ENCODE results near the gene RDH5.

The RDH5 gene

GRCh38 chr12:55720071-55720564 lies at the start of gene RDH5:
RDH5 (plus strand) TSS chr12:55720393; CDS start chr12:55721185, 792 bp downstream.
- peaks cover 17% of the 10 kb centered on the region for H3K4me1 ChIP-seq
- H3K9me3 ChIP-seq: no peaks in the 10 kb centered on the region
- in situ Hi-C loops (cut with MboI; ENCODE audit: low sequenced_read_pairs): no loop called here
- no peaks in the 10 kb centered on the region for H3K27me3 ChIP-seq (ENCODE audit: low read depth)
- peaks cover 19% of the 10 kb centered on the region for H3K36me3 ChIP-seq (replicated peaks)
- no peak for DNase-seq (ENCODE audit: low spot score in 2 of 2)
- no peak within 1 kb of the TSS for H3K4me3 ChIP-seq

DNA sequence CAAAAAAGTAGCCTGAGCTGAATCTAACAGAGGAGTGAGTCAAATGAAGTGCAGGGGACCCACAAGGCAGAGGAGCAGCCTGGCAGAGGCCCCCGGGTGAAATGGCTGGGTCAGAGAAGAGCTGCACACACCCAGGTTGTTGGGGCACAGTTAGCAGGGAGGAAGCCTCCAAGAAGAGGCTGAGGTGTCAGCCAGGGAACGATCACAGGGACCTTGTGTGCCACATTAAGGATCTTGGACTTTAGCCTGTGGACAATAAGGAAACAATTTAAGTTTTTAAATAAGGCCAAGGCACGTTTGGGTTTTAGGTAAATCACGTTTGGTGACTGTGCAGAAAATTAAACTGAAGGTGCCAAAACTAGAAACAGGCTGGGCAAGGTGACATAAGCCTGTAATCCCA lies 48.4 kb upstream of the RDH5 start:
- H3K9me3 ChIP-seq: no peaks in the 10 kb centered on the region

GRCh38 chr12:55673638-55674037 lies 46.6 kb upstream of the RDH5 start:
- no peaks in the 10 kb centered on the region; the same call in 1 of the 2 replicates for H3K27me3 ChIP-seq (ENCODE audit: low read depth)
- H3K4me1 ChIP-seq: no peaks in the 10 kb centered on the region
- no peak overlapping the region for H3K4me3 ChIP-seq
- H3K9me3 ChIP-seq: no peaks in the 10 kb centered on the region
- DNase-seq (ENCODE audit: low spot score in 2 of 2): no peak
- no peaks in the 10 kb centered on the region for H3K36me3 ChIP-seq (replicated peaks)
- in situ Hi-C loops (cut with MboI; ENCODE audit: low sequenced_read_pairs): no loop called here

More for the DNA sequence above, 48.4 kb upstream of the RDH5 start:
- DNase-seq (ENCODE audit: low spot score in 2 of 2): no peak
- H3K36me3 ChIP-seq (replicated peaks): no peaks in the 10 kb centered on the region
- no peaks in the 10 kb centered on the region; the same call in 1 of the 2 replicates for H3K27me3 ChIP-seq (ENCODE audit: low read depth)
- in situ Hi-C loops (cut with MboI; ENCODE audit: low sequenced_read_pairs): no loop called here
- H3K4me3 ChIP-seq: no peak overlapping the region
- H3K4me1 ChIP-seq: no peaks in the 10 kb centered on the region

DNA sequence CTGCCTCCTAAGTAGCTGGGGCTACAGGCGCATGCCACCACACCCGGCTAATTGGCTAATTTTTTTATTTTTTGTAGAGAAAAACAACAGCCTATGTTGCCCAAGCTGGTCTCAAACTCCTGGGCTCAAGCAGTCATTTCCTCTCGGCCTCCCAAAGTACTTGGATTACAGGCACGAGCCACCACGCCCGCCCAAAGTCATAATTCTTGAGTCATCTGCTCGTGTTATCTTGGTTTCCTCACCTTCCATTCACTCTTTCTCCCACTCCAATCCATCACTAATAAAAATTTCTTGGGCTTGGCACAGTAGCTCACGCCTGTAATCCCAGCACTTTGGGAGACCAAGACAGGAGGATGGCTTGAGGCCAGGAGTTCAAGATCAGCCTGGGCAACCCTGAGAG lies 44.5 kb upstream of the RDH5 start:
- H3K27me3 ChIP-seq (ENCODE audit: low read depth): no peaks in the 10 kb centered on the region; the same call in 1 of the 2 replicates
- no peak overlapping the region for H3K4me3 ChIP-seq
- H3K36me3 ChIP-seq (replicated peaks): no peaks in the 10 kb centered on the region
- DNase-seq (ENCODE audit: low spot score in 2 of 2): no peak
- H3K4me1 ChIP-seq: no peaks in the 10 kb centered on the region
- in situ Hi-C loops (cut with MboI; ENCODE audit: low sequenced_read_pairs): no loop called here
- no peaks in the 10 kb centered on the region for H3K9me3 ChIP-seq

- no peaks in the 10 kb centered on the region; the same call in 1 of the 2 replicates for H3K27me3 ChIP-seq (ENCODE audit: low read depth)
- no peaks in the 10 kb centered on the region for H3K36me3 ChIP-seq (replicated peaks)
- H3K9me3 ChIP-seq: no peaks in the 10 kb centered on the region
- DNase-seq (ENCODE audit: low spot score in 2 of 2): no peak
- no peaks in the 10 kb centered on the region for H3K4me1 ChIP-seq
- no peak overlapping the region for H3K4me3 ChIP-seq
- in situ Hi-C loops (cut with MboI; ENCODE audit: low sequenced_read_pairs): no loop called here
Measured at GRCh38 chr12:55676707-55677106, 43.5 kb upstream of the RDH5 start.

DNA sequence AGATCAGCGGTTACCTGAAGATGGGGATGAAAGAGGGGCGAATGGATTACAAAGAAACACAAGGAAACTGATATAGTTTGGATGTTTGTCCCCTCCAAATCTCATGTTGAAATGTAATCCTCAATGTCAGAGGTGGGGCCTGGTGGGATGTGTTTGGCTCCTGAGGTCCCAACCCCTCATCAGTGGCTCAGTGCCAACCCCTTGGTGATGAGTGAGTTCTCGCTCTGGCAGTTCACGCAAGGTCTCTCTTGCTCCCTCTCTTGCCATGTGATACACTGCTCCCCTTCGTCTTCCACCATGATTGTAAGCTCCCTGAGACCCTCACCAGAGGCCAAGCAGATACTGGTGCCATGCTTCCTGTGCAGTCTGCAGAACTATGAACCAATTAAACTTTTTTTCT lies 40.5 kb upstream of the RDH5 start:
- Histone ChIP-seq H3K36me3 (replicated peaks) (no peaks in the 10 kb centered on the region), H3K9me3 (no peaks in the 10 kb centered on the region), H3K27me3 (ENCODE audit: low read depth) (no peaks in the 10 kb centered on the region), H3K4me1 (no peaks in the 10 kb centered on the region), H3K4me3 (no peak overlapping the region)
- in situ Hi-C loops (cut with MboI; ENCODE audit: low sequenced_read_pairs): no loop called here
- DNase-seq (ENCODE audit: low spot score in 2 of 2): no peak

- in situ Hi-C loops (cut with MboI; ENCODE audit: low sequenced_read_pairs): no loop called here
- no peaks in the 10 kb centered on the region for H3K27me3 ChIP-seq (ENCODE audit: low read depth)
- H3K4me3 ChIP-seq: peak overlapping the region; percentile 35
- H3K9me3 ChIP-seq: no peaks in the 10 kb centered on the region
- H3K36me3 ChIP-seq (replicated peaks): no peaks in the 10 kb centered on the region
- peak; percentile 77 to 84 for DNase-seq (ENCODE audit: low spot score in 2 of 2)
- no peaks in the 10 kb centered on the region for H3K4me1 ChIP-seq
Measured at GRCh38 chr12:55681142-55682077, 38.8 kb upstream of the RDH5 start.

DNA sequence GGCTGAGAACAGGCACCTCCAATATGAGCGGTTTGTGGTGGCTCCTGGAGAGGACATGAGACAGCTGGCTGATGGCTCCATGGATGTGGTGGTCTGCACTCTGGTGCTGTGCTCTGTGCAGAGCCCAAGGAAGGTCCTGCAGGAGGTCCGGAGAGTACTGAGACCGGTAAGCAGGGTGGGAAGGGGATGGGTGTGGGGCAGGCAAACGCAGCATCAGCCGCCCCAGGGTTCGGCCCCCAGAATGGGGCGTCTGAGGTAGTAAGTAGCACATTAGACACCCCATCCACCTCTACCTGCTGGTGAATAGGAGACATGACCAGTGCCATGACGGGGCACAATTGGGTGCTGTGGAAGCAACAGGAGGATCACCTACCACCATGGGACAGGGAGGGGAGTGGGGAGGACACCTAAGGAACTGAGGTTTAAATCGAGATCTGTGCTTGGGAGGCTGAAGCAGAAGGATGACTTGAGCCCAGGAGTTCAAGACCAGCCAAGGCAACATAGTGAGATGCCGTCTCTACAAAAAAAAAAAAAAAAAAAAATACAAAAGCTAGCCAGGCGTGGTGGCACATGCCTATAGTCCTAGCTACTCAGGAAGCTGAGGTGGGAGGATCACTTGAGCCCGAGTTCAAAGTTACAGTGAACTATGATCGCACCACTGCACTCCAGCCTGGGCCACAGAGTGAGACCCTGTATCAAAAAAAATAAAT lies 38.0 kb upstream of the RDH5 start:
- peak overlapping the region; percentile 35 for H3K4me3 ChIP-seq
- H3K36me3 ChIP-seq (replicated peaks): no peaks in the 10 kb centered on the region
- no peaks in the 10 kb centered on the region for H3K27me3 ChIP-seq (ENCODE audit: low read depth)

DNA sequence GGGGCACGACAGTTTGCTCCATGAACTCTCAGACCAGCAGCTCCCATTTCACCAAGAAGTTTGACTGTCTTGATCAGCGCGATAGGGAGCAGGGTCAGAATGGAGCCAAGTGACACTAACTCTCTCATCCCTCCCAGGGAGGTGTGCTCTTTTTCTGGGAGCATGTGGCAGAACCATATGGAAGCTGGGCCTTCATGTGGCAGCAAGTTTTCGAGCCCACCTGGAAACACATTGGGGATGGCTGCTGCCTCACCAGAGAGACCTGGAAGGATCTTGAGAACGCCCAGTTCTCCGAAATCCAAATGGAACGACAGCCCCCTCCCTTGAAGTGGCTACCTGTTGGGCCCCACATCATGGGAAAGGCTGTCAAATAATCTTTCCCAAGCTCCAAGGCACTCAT lies 36.5 kb upstream of the RDH5 start:
- in situ Hi-C loops (cut with MboI; ENCODE audit: low sequenced_read_pairs): no loop called here
- Histone ChIP-seq H3K4me3 (no peak overlapping the region), H3K36me3 (replicated peaks) (no peaks in the 10 kb centered on the region), H3K4me1 (no peaks in the 10 kb centered on the region), H3K27me3 (ENCODE audit: low read depth) (no peaks in the 10 kb centered on the region), H3K9me3 (no peaks in the 10 kb centered on the region)
- no peak for DNase-seq (ENCODE audit: low spot score in 2 of 2)

More for the DNA sequence above, 38.0 kb upstream of the RDH5 start:
- Histone ChIP-seq H3K4me1 (no peaks in the 10 kb centered on the region), H3K9me3 (no peaks in the 10 kb centered on the region)
- no peak for DNase-seq (ENCODE audit: low spot score in 2 of 2)
- in situ Hi-C loops (cut with MboI; ENCODE audit: low sequenced_read_pairs): no loop called here

DNA sequence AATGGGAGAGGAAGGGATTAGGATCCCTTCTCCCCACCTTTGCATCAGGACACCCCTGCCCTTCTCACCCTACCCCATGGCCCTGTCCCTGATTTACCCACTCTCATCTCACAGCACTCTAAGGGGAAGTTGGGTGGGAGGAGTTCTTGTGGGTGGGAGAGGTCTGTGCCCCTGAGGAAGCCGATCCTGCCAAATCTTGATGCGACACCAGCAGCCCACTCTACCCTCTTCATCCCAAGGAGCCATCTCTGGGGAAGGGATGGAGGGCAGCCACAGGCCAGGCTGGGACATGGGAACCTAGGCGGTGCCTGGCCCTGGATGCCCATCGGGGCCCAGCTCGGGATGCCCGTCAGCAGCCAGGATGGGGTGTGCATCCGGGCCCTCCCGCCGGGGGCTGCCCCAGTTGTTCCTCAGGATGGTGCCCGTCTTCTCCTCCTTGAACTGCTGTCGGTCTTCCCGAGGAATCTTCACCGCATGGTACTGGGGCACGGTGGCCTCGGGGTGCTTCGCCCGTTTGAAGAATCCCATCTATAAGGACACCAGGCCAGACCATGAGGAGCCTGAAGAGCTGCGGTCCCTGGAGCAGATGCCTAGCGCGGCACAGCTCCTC lies 35.3 kb upstream of the RDH5 start:
- H3K36me3 ChIP-seq (replicated peaks): no peaks in the 10 kb centered on the region
- no peak for DNase-seq (ENCODE audit: low spot score in 2 of 2)
- H3K4me1 ChIP-seq: no peaks in the 10 kb centered on the region
- no peak overlapping the region for H3K4me3 ChIP-seq
- no peaks in the 10 kb centered on the region for H3K27me3 ChIP-seq (ENCODE audit: low read depth)
- no peaks in the 10 kb centered on the region for H3K9me3 ChIP-seq
- in situ Hi-C loops (cut with MboI; ENCODE audit: low sequenced_read_pairs): no loop called here

DNA sequence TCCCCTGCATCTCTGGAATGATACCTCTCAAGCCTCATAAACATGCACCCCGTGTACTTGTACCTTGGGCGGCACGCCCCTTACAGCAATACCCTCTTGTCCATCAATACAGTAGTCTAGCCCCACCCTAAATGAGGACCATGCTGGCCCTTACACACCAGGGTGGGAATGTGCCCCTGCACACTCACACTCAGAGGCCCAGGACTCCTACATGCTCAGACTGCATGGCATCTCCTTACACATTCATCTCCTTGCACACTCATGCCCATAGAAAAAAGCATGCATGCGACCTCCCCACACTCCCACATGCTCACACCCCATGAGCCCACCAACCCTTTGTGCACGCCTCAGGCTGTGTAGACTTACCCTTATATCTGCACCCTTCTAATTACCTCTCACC lies 34.5 kb upstream of the RDH5 start:
- Histone ChIP-seq H3K36me3 (replicated peaks) (no peaks in the 10 kb centered on the region), H3K27me3 (ENCODE audit: low read depth) (no peaks in the 10 kb centered on the region), H3K4me3 (no peak overlapping the region), H3K9me3 (no peaks in the 10 kb centered on the region), H3K4me1 (no peaks in the 10 kb centered on the region)
- in situ Hi-C loops (cut with MboI; ENCODE audit: low sequenced_read_pairs): no loop called here
- no peak for DNase-seq (ENCODE audit: low spot score in 2 of 2)

DNA sequence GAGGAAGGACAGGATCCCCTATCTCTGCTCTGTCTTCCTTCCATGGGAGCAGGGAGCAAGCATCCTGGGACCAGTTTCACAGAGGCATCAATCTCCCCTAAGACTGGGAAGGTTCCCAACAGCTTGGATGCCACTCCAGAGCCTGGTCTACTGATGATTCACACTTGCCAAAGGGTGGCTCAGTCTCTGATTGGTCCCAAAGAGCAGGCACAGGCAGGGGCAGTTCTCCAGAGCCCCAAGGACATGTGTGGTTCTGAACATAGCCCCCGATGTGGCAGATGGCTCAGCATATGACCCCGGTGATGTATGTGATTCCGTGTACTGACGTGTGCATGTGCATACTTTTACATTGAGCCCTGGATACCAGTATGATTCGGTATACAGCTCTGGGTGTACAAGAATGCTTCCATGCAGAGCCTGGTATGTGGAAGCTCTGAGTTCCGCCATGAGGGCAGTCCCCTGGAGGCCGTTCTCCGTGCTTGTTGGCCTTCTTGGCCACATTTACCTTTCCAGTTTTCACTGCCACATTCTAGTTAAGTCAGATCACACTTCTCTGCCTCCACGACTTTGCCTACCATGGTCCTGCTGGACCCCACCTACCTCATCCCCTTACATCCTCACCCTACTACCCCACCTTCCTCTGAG lies 33.7 kb upstream of the RDH5 start:
- DNase-seq (ENCODE audit: low spot score in 2 of 2): no peak
- no peaks in the 10 kb centered on the region for H3K27me3 ChIP-seq (ENCODE audit: low read depth)
- no peaks in the 10 kb centered on the region for H3K4me1 ChIP-seq
- in situ Hi-C loops (cut with MboI; ENCODE audit: low sequenced_read_pairs): no loop called here
- H3K9me3 ChIP-seq: no peaks in the 10 kb centered on the region
- H3K4me3 ChIP-seq: no peak overlapping the region
- no peaks in the 10 kb centered on the region for H3K36me3 ChIP-seq (replicated peaks)

GRCh38 chr12:55687746-55688145 lies 32.4 kb upstream of the RDH5 start:
- no peak for DNase-seq (ENCODE audit: low spot score in 2 of 2)
- no peaks in the 10 kb centered on the region for H3K4me1 ChIP-seq
- no peaks in the 10 kb centered on the region for H3K9me3 ChIP-seq
- H3K27me3 ChIP-seq (ENCODE audit: low read depth): no peaks in the 10 kb centered on the region
- no peak overlapping the region for H3K4me3 ChIP-seq
- no peaks in the 10 kb centered on the region for H3K36me3 ChIP-seq (replicated peaks)
- in situ Hi-C loops (cut with MboI; ENCODE audit: low sequenced_read_pairs): no loop called here

Data from HAP-1 (cell line).